Gastroesophageal sphincter (tissue), 4 donors: ENCODE measurements around the gene CFAP61. TPM values are rescaled to one million over a fixed set of nuclear protein-coding genes. Genes with fewer than 3 reads are reported as not detected.

Source experiments
- ATAC-seq: fragments of 150-250 bp; one replicate; pipeline ENCODE4 v1.9.1; 2016; ENCODE audit warnings: mild to moderate bottlenecking, moderate library complexity
- H3K27ac ChIP-seq, 4 donors: fragments of 200-600 bp; sonication (generic) in 3 of 4; 1 replicate in 3 of 4; 2 replicates in 1 of 4; pipeline ENCODE4 v1.5.1; 2016 to 2019
- H3K27me3 ChIP-seq: fragments of 200-600 bp; sonication (generic); one replicate; pipeline ENCODE4 v1.5.1; 2019
- H3K36me3 ChIP-seq, 2 donors: fragments of 200-600 bp; sonication (generic); one replicate each; pipeline ENCODE4 v1.5.1; 2019; ENCODE audit warnings: control low read depth in 1 of 2
- H3K4me1 ChIP-seq, 3 donors: fragments of 200-600 bp; sonication (generic); 1 replicate in 2 of 3; 2 replicates in 1 of 3; pipeline ENCODE4 v1.5.1; 2016 to 2019; ENCODE audit warnings: control low read depth in 2 of 3
- H3K4me3 ChIP-seq, 2 donors: fragments of 200-600 bp; sonication (generic); one replicate each; pipeline ENCODE4 v1.5.1; 2019; ENCODE audit warnings: mild to moderate bottlenecking in 1 of 2, moderate library complexity in 1 of 2
- H3K9me3 ChIP-seq, 3 donors: fragments of 200-600 bp; sonication (generic); one replicate each; pipeline ENCODE4 v1.5.1; 2017 to 2019; ENCODE audit warnings: control low read depth in 2 of 3
- EP300 ChIP-seq: sonication (generic); formaldehyde crosslinking; IDR thresholded peaks from one replicate; pipeline ENCODE4 v1.6.1; 2017; ENCODE audit warnings: antibody characterized with exemption, mild to moderate bottlenecking
- POLR2A ChIP-seq, 2 donors: fragments of 450-650 bp; IDR thresholded peaks; one replicate each; pipeline ENCODE4 v1.6.1; 2017; ENCODE audit warnings: antibody characterized with exemption in 2 of 2, mild to moderate bottlenecking in 2 of 2, moderate library complexity in 1 of 2
- POLR2AphosphoS5 ChIP-seq: sonication (generic); formaldehyde crosslinking; IDR thresholded peaks from one replicate; pipeline ENCODE4 v1.6.1; 2017; ENCODE audit warnings: antibody characterized with exemption
- WGBS, 2 donors: methylation state at CpG; one replicate each; pipeline ENCODE4 v1.1.5; 2018; ENCODE audit warnings: low coverage in 1 of 2; 5-methylcytosine and 5-hydroxymethylcytosine counted together
- total RNA-seq, 4 donors: library from RNA; depleted of rRNA; stranded (reverse); fragments of >200 nt; gene quantifications; one replicate each; pipeline ENCODE4 v1.1.0, GENCODE V29; 2016
- TF ChIP-seq, protein P1 (sequence below), 4 experiments: fragments of 200-600 bp in 2 of 4; fragments of 450-650 bp in 2 of 4; sonication (generic) in 1 of 4; IDR thresholded peaks; one replicate each; pipeline ENCODE4 v1.5.1; 2017 to 2019; ENCODE audit warnings: antibody characterized with exemption in 4 of 4, mild to moderate bottlenecking in 2 of 4, moderate library complexity in 2 of 4

The CFAP61 gene
- total RNA-seq, 4 donors from 2014 or later = 0.27 to 0.54 (median 0.30) TPM; not detected in 1

GRCh38 chr20:20211274-20211987 lies 159.1 kb downstream of the CFAP61 start:
- Histone ChIP-seq H3K4me3 (no peak overlapping the region), H3K4me1 (no peaks in the 10 kb centered on the region), H3K36me3 (no peaks in the 10 kb centered on the region), H3K27me3 (peaks cover 22% of the 10 kb centered on the region), H3K9me3 (no peaks in the 10 kb centered on the region), H3K27ac (no peak overlapping the region)
- TF ChIP-seq POLR2A (IDR thresholded peaks at IDR 0.05) (no peak), POLR2AphosphoS5 (no peak), EP300 (no peak)
- TF ChIP-seq, protein P1, sequence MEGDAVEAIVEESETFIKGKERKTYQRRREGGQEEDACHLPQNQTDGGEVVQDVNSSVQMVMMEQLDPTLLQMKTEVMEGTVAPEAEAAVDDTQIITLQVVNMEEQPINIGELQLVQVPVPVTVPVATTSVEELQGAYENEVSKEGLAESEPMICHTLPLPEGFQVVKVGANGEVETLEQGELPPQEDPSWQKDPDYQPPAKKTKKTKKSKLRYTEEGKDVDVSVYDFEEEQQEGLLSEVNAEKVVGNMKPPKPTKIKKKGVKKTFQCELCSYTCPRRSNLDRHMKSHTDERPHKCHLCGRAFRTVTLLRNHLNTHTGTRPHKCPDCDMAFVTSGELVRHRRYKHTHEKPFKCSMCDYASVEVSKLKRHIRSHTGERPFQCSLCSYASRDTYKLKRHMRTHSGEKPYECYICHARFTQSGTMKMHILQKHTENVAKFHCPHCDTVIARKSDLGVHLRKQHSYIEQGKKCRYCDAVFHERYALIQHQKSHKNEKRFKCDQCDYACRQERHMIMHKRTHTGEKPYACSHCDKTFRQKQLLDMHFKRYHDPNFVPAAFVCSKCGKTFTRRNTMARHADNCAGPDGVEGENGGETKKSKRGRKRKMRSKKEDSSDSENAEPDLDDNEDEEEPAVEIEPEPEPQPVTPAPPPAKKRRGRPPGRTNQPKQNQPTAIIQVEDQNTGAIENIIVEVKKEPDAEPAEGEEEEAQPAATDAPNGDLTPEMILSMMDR (IDR thresholded peaks at IDR 0.05) = no peak
- 68 to 77% methylated on average over 4 to 5 of the region's 5 CpGs for WGBS, 2 donors
- ATAC-seq = no peak

- H3K27ac ChIP-seq = no peak overlapping the region
- H3K9me3 ChIP-seq = no peaks in the 10 kb centered on the region
- TF ChIP-seq, protein P1 (IDR thresholded peaks at IDR 0.05) = no peak
- TF ChIP-seq POLR2A (IDR thresholded peaks at IDR 0.05) (no peak), EP300 (no peak), POLR2AphosphoS5 (no peak)
- no peak for ATAC-seq
- peaks cover 22% of the 10 kb centered on the region for H3K27me3 ChIP-seq
- H3K4me1 ChIP-seq = no peaks in the 10 kb centered on the region
- no peaks in the 10 kb centered on the region for H3K36me3 ChIP-seq
- WGBS, 2 donors = 78 to 80% methylated on average over 6 to 7 of the region's 11 CpGs
- H3K4me3 ChIP-seq = no peak overlapping the region
Observed at GRCh38 chr20:20211988-20212518, 159.7 kb downstream of the CFAP61 start.

DNA sequence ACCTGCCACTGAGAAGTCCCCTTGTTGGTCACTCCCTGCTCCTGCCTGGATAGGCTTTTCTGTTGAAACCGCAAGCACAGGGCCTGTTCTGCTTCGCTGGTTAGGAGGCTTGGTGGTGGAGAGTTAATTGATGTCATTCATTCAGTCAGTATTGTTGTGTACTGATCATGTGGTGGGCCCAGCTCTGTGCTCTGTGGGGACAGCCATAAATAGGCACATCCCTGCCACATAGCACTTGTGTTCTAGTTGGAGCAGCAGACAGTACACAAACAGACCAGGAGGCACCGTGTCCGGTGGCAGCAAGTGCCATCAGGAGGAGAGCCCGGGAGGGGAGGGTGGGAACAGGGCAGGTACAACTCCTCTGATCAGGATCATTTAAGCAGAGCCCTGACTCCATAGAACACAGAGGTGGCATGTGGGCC lies 160.4 kb downstream of the CFAP61 start:
- Histone ChIP-seq H3K27me3 (peaks cover 22% of the 10 kb centered on the region), H3K4me3 (no peak overlapping the region), H3K36me3 (no peaks in the 10 kb centered on the region), H3K27ac (no peak overlapping the region), H3K9me3 (no peaks in the 10 kb centered on the region), H3K4me1 (no peaks in the 10 kb centered on the region)
- WGBS, 2 donors = 100% methylated on average over 2 of the region's 5 CpGs; no CpG with 5 or more reads in 1 of the 2 donors
- TF ChIP-seq EP300 = no peak
- TF ChIP-seq, protein P1 (IDR thresholded peaks at IDR 0.05) = no peak
- TF ChIP-seq POLR2AphosphoS5 = no peak
- TF ChIP-seq POLR2A (IDR thresholded peaks at IDR 0.05) = no peak
- no peak for ATAC-seq

DNA sequence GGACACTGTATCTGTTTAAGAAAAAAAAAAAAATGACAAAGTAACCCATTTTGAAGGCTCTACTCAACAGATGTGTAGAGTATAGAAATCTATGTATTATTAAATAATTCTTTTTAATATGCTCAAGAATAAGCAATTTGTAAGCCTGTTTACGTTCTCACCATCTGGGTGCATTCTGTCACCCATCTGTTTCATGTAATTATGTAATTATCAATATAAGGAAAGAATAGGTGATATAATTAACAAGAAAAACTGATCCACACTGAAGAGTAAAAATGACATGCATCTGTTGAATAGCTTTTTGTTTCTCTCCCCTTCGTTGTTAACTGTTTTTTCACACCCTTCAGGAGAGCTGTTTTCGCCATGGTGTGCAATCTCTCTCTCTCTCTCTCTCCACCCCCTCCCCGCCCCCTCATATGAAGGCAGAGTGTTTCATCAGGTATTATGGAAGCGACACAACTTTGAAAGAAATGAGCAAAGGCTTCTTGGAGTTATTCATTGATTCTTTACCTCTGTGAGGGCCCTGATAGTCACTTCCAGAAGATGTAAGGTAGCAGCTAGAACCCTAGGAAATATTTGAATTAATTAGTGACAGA lies 161.3 kb downstream of the CFAP61 start:
- H3K9me3 ChIP-seq = no peaks in the 10 kb centered on the region
- H3K4me3 ChIP-seq = no peak overlapping the region
- ATAC-seq = no peak
- peaks cover 17% of the 10 kb centered on the region for H3K27me3 ChIP-seq
- H3K27ac ChIP-seq = no peak overlapping the region
- no peaks in the 10 kb centered on the region for H3K36me3 ChIP-seq
- 48 to 58% methylated on average over 3 to 4 of the region's 5 CpGs for WGBS, 2 donors
- TF ChIP-seq POLR2A (IDR thresholded peaks at IDR 0.05) (no peak), EP300 (no peak), POLR2AphosphoS5 (no peak)
- TF ChIP-seq, protein P1 (IDR thresholded peaks at IDR 0.05) = no peak
- no peaks in the 10 kb centered on the region for H3K4me1 ChIP-seq
